SK-N-DZ (cell line): ENCODE data around the gene STK11.
"Not testable (repeated sequence)": the region's sequence is repeated elsewhere in the genome, so short reads cannot be mapped to it uniquely, and the experiment has no call there.

Experiments used
- DNase-seq: peaks from one replicate; pipeline ENCODE4 v3.0.0-alpha.2; 2015; ENCODE audit warnings: low spot score

STK11 gene

DNA sequence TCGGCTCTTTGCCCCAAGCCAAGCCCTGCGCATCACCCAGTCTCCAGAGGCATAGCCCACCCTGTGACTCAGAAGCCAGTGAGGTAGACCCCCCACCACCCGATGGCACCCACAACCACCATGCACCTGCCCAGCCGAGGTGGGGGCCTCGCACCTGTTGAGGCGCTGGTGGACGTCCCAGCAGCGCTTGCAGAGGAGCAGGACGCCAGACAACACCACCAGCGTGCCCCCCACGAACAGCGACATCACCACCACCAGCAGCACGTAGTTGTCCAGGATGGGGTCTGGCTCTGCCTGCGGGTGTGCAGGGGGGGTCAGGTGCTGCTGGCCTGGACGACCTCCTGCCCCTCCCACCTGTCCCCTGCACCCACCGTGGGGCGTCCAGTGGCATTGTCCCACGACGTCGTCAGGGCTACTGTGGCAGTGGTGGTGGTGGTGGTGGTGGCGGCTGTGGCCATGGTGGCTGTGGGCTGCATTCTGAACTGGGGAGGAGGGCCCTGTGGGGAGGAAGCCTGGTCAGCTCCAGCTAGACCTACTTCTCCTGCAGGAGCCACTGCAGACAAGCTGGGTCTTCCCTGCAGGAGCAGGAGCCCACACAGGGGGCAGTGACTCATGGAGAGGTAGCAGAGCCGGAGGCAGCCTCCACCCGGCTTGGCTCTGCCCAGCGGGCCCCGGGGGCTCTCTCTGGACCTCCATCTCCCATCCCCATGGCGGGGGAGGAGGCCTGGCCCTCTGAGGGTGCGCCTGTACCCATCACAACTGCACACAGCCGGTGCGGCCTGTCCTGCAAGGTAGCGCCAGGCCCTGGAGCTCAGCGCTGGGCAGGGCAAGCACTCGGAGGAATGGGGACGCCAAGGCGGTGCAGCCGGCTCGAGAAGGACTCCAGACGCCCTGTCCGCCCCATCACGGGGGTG lies 30.3 kb downstream of the STK11 start:
- DNase-seq = no peak

DNA sequence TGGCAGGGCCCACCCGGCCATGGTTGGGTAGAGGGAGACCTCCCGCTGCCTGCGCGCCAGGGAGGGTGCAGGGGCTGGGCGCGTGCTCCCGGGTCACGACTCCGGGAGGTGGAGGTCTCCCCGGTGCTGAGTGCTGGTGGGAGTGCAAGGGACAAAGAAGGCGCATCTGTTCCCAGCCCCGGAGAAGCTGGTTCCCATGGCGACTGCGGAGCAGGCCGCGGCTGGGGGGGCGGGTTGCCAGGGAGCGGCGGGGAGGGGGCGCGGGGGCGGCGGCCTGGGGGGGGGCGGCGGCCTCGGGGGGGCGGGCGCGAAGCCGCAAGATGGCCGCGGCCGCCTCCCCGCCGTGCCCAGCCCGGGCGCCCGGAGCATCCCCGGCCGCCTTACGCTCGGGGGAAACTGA lies 31.0 kb downstream of the STK11 start:
- DNase-seq = peak; percentile 64

DNA sequence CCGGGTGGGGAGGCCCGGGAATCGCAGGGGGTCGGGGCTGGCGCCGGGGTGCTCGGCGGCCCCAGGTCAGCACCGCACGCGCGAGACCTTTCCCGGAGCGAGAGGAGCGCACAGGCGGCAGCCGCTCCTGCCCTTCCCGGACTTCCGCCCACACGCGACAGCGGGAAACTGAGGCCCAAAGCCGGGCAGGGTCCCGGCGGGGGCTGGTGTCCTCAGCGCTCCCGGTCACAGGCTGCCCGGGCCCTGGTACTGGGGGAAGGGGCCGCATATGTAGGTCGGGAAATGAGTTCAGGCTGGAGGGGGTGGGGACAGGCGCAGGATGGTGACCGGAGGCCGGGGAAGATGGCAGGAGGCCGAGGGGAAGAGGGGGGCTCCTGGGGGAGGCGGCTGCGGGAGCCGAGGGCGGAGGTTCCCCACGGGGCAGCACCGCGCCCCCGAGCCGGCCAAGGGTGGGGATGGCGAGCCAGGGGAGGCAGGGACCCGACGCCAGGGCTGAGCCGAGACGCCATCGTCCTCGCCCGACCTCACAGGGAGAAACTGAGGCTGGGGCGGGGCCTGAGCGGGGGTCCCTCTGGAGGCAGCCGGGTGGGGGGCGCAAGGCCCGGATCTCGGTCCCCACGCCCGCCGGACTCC lies 31.6 kb downstream of the STK11 start:
- no peak for DNase-seq

DNA sequence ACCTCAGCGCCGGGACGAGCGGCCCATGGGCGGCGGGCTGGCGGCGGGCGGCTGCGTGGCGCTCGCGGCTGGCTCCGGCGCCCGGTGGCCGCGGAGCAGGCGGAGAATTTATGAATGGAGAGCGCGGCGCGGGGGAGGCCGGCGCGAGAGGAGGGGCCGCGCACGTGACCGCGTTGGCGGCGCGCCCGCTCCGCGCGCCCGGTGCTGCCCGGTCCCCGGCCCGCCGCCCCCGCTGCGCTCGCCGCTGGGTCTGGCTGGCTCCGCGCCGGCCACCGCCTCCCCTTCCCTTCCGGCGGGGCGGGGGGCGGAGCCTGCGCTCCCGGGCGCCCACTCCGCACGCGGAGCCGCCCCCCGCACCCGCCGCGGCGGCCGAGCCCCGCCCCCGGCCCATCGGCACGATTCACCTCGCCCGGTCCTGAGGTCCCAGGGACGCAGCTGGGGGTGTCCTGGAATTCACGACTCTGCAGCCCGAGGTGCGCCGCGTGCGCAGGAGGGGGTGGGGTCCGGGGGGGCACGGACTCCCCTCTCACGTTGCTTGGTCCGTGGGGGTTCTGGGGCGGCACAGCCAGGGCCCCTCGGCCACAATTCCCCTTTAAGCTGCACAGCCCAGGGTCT lies 32.3 kb downstream of the STK11 start, which contains the start of gene CBARP:
Gene CBARP (minus strand): TSS at position 252 of the 615 bp plus-strand sequence. CDS start 1,905 bp downstream, outside the sequence.
- no peak for DNase-seq

GRCh38 chr19:1238369-1239303 lies 33.1 kb downstream of the STK11 start:
- DNase-seq = no peak

DNA sequence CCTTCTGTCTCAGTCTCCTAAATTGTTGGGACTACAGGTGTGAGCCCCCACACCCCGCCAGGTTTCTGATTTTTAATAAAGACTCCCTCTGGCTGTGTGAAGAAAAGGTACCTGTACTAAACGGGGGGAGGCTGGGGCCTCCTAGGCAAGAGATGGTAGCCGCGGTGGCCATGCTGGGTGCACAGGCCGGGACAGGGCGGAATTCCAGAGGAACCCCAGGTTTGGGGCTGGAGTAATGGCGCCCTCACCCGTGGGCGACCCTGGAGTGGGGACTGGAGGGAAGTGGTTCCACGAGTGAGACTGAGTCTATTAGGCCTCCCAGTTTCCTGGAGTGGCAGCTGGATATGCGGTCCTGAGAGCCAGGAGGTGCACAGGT lies 33.8 kb downstream of the STK11 start:
- no peak for DNase-seq

DNA sequence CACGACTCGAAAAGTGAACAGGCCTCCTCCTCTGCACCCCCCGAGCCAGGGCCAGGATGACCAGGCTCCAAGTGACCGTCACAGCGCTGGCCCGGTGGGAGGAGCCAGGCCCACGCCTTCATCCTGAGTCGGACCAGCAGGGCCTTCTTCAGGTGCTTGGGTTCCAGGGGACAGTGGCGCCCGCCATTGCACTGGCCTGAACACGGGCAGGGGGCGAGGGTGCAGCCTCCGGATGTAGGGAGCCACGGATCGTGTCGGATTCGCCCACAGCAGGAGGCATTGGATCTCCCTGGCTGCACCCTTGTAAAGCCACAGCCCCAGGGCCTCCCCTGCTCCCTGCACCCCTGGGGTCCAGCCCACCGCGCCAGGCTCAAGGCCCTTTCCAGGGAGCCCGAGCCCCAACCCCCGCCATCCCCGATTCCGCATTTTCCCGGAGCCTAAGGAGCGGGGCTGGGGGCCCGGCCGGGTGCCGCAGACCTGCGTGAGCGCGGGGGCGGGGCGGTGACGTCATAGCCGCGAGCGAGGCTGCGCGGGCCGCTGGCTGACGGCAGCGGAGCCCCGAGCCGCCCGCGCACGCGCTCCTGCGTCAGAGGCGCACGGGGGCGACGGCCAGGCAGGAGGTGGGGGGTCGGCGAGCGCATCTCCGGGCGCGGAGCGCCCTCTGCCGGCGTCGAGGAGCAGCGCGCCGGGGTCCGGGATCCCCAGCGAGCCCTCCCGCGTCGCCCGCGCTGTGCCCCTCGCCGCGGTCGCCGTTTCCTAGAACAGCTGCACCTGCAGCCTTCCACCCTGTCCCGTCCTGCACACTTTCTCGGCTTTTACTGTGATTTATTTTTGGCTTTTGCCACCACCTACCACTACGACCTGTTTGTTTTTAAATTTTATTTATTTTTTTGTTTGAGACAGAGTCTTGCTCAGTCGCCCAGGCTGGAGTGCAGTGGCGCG lies 34.5 kb downstream of the STK11 start:
- peak; percentile 88 for DNase-seq

- DNase-seq = no peak
Observed at GRCh38 chr19:1240925-1241324, 35.3 kb downstream of the STK11 start.

DNA sequence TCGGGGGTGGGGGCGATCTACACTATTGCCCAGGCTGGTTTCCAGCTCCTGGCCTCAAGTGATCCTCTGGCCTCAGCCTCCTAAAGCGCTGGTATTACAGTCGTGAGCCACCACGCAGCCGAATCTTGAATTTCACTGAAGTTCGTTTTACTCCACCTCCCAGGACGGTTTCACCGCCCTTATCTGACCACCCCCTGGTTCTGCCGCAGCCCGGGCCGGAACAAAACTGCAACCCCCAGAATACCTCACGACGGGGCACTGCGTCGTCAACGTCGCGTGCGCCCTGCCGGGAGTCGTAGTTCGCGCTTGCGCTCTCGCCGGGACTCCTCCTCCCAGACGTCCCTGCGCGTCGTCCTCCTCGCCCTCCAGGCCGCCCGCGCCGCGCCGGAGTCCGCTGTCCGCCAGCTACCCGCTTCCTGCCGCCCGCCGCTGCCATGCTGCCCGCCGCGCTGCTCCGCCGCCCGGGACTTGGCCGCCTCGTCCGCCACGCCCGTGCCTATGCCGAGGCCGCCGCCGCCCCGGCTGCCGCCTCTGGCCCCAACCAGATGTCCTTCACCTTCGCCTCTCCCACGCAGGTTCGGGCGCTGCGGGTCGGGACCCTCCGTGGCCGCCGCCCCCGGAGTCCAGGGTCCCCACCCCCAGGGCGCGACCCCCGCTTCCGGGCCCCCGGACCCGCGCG lies 36.0 kb downstream of the STK11 start, which contains the start of gene ATP5F1D:
Gene ATP5F1D (plus strand): TSS at position 335 of the 679 bp plus-strand sequence. CDS start 100 bp downstream, at position 435.
- peak; percentile 93 for DNase-seq

DNA sequence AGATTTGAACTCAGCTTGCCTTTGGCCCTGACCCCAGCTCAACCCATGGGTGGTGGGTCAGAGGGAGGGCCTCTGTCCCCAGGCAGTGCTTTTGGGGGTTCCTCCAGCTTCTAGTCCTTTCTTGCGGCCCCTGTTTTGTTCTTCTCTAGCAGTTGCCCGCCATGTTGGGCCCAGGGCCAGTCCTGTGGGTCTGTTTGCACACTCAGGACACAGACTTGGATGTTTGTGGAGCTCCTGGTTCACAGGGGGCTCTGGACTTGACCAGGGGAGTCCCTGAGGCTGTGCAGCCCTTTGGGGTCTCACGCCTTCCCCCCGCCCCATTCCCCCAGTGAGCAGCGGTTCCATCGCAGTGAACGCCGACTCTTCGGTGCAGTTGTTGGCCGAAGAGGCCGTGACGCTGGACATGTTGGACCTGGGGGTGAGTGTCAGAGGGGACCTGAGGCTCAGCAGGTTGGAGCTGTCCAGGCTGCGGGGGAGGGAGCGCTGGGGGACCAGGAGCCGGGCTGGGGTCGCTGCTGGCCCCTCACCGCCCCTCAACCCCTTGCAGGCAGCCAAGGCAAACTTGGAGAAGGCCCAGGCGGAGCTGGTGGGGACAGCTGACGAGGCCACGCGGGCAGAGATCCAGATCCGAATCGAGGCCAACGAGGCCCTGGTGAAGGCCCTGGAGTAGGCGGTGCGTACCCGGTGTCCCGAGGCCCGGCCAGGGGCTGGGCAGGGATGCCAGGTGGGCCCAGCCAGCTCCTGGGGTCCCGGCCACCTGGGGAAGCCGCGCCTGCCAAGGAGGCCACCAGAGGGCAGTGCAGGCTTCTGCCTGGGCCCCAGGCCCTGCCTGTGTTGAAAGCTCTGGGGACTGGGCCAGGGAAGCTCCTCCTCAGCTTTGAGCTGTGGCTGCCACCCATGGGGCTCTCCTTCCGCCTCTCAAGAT lies 38.5 kb downstream of the STK11 start:
- DNase-seq = peak; percentile 81

DNA sequence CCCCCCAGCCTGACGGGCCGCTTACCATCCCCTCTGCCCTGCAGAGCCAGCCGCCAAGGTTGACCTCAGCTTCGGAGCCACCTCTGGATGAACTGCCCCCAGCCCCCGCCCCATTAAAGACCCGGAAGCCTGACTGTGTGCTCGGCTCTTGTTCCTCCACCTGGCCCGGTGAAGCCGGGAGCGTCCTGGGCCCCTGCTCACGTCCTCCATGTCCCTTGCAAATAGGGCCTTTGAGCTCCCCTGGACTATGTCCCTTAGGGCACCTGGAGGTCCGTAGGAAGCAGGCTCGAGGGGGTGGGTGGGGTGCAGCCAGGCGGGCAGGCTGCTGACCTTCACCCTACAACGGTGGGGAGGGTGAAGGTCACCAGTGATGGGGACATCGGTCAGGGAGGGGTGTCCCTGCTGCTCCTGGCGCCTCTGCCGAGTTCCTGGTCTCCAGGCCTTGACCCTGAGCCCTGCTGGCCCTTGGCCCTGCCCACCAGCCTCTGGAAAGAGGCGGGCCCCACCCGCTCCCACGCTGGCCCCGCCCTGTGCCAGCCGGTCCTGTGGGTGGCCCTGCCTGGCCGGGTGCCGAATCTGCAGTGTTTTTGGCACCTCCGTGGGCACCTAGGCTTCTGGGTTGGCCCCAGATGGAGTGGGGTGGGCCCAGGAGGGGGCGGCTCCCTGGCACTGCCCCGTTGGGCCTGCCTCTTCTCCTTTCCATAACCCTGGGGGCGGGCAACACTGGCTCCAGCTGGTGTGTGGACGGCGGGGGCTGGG lies 39.3 kb downstream of the STK11 start:
- no peak for DNase-seq

DNA sequence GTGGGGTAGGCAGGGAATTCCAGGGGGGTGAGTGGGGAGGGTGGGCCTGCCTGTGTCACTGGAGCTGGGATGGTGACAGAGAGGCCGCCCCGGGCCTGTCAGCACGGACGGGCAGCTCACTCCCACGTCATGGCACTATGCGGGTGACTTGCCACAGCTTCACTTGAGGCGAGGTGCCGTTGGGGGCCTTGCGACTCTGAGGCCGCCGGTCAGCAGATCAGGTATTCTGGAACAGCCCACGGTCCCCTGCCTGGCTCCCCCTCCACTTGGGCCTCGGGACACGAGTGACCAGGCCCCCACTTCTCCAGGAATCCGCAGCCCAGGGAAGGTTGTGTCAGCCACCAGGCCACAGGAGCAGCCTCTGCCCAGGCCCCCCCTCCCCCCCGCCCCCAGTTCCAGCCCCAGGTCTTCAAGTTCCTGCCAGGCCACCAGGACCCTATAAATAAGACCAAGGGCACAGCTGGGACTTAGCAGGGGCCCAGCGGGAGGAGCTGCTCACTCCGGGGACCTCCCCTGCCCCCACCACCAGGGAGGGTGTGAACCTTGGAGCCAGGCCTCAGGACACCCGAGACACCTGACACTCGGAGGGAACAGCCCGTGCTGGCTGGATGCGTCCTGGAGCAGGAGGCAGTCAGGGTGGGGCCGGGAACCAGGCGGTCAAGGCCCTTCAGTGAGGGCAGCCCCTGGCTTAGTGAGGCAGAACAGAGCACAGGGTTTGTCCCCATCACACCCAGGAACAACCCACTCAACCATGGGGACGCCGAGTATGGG lies 40.1 kb downstream of the STK11 start:
- no peak for DNase-seq

GRCh38 chr19:1246265-1247087 lies 40.9 kb downstream of the STK11 start:
- not testable (repeated sequence) for DNase-seq

GRCh38 chr19:1247748-1248138 lies 42.2 kb downstream of the STK11 start:
- DNase-seq = no peak

DNA sequence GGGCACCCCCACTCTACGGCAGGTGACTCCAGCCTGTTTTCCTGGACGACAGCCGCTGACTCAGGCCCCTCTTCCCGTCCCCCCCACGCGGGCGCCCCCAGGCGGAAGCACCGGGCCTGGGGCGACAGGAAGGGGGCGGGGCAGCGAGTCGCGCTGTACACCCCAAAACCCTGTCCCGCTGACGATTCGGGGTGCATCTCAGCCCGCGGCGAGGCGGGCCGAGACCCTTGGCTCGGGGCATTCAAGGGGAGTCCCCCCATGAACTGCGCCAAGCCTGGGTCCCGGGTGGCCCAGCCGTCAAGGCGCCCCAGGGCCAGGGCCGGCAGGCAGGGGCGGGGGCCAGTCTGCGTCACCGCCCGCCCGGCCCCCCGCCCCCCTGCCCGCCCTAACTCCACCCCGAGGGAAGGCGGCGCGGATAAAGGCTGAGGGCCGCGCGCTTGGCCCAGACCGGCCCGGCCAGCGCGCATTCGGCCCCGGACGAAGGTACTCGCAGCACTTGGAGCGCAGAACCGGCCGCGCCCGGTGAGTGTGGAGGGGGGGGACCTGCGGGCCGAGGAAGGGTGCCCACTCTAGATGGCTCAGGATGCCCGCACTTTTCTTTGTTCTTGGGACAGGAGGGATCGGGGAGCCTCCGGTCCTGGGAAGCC lies 42.7 kb downstream of the STK11 start, which contains the start of gene MIDN:
Gene MIDN (plus strand): TSS at position 445 of the 647 bp plus-strand sequence. CDS start 1,714 bp downstream, outside the sequence.
- peak; percentile 76 for DNase-seq
